GM23248 (cell line): ENCODE measurements around the gene UAP1L1. TPM values are rescaled to one million over a fixed set of nuclear protein-coding genes. Genes with fewer than 3 reads are reported as not detected.
A peak's percentile ranks its signal among the peaks of the same experiment; 100 is the strongest.

Experiments used
- DNase-seq: peaks from one replicate; pipeline ENCODE4 v3.0.0-alpha.2; 2015
- H2AFZ ChIP-seq: fragments of 200-600 bp; sonication (generic); 2 replicates; pipeline ENCODE4 v1.6.1; 2016; ENCODE audit warnings: antibody characterized with exemption
- H3F3A ChIP-seq: fragments of 200-600 bp; sonication (generic); 2 replicates; pipeline ENCODE4 v1.6.1; 2016; ENCODE audit warnings: mild to moderate bottlenecking, antibody characterized with exemption, mixed run types; ENCODE audit not compliant: insufficient read depth
- H3K27ac ChIP-seq: fragments of 200-600 bp; sonication (generic); 2 replicates; pipeline ENCODE4 v1.5.1; 2016; ENCODE audit warnings: mild to moderate bottlenecking
- H3K27me3 ChIP-seq: fragments of 200-600 bp; sonication (generic); replicated peaks from 2 replicates; pipeline ENCODE4 v1.6.1; 2016; ENCODE audit warnings: mild to moderate bottlenecking; ENCODE audit not compliant: insufficient read depth
- H3K36me3 ChIP-seq: fragments of 200-600 bp; sonication (generic); 2 replicates; pipeline ENCODE4 v1.6.1; 2016; ENCODE audit warnings: low read depth, mild to moderate bottlenecking
- H3K4me1 ChIP-seq: fragments of 200-600 bp; sonication (generic); 2 replicates; pipeline ENCODE4 v1.6.1; 2016; ENCODE audit warnings: mild to moderate bottlenecking; ENCODE audit not compliant: insufficient read depth
- H3K4me2 ChIP-seq: fragments of 200-600 bp; sonication (generic); one replicate; pipeline ENCODE4 v1.6.1; 2016; ENCODE audit warnings: mild to moderate bottlenecking; ENCODE audit not compliant: unreplicated experiment
- H3K4me3 ChIP-seq: fragments of 200-600 bp; sonication (generic); 2 replicates; pipeline ENCODE4 v1.5.1; 2016; ENCODE audit warnings: mild to moderate bottlenecking
- H3K79me2 ChIP-seq: fragments of 200-600 bp; sonication (generic); 2 replicates; pipeline ENCODE4 v1.6.1; 2016; ENCODE audit warnings: mild to moderate bottlenecking; ENCODE audit not compliant: insufficient read depth
- H3K9ac ChIP-seq: fragments of 200-600 bp; sonication (generic); 2 replicates; pipeline ENCODE4 v1.6.1; 2016; ENCODE audit warnings: mild to moderate bottlenecking
- H3K9me2 ChIP-seq: fragments of 200-600 bp; sonication (generic); 2 replicates; pipeline ENCODE4 v1.6.1; 2016; ENCODE audit warnings: mixed run types, mild to moderate bottlenecking, moderate library complexity; ENCODE audit not compliant: insufficient read depth
- H3K9me3 ChIP-seq: fragments of 200-600 bp; sonication (generic); one replicate; pipeline ENCODE4 v1.6.1; 2017; ENCODE audit warnings: low read depth
- H4K20me1 ChIP-seq: fragments of 200-600 bp; sonication (generic); 2 replicates; pipeline ENCODE4 v1.6.0; 2016; ENCODE audit not compliant: insufficient read depth
- EZH2 ChIP-seq: fragments of 200-600 bp; sonication (generic); IDR thresholded peaks from 2 replicates; pipeline ENCODE4 v1.6.1; 2018; ENCODE audit warnings: antibody characterized with exemption, mild to moderate bottlenecking; ENCODE audit not compliant: insufficient read depth, poor library complexity, severe bottlenecking
- EZH2phosphoT487 ChIP-seq: fragments of 200-600 bp; sonication (generic); IDR thresholded peaks from 2 replicates; pipeline ENCODE4 v1.6.1; 2018; ENCODE audit warnings: antibody characterized with exemption, moderate library complexity, mild to moderate bottlenecking, low read depth; ENCODE audit not compliant: insufficient read depth
- WGBS, 2 experiments: methylation state at CpG; one replicate each; pipeline ENCODE4 v1.1.6; 2015 to 2017; ENCODE audit warnings: low lambda C conversion rate in 2 of 2, low coverage in 1 of 2; ENCODE audit errors: missing lambda C conversion rate in 2 of 2; 5-methylcytosine and 5-hydroxymethylcytosine counted together
- in situ Hi-C: fragments of 300-500 bp; cut with MboI; formaldehyde crosslinking; loops from 2 replicates; pipeline ENCODE4 v1.15.0; 2020
- polyA plus RNA-seq: library from polyadenylated mRNA; unstranded; fragments of >200 nt; fragmentation: Nextera tagmentation; extraction: Ambion mirVana; gene quantifications from 2 replicates; pipeline ENCODE4 v1.2.1, GENCODE V29; 2016
- total RNA-seq: library from RNA; depleted of rRNA; stranded (reverse); fragments of >200 nt; shearing (Covaris generic); gene quantifications from 2 replicates; pipeline ENCODE4 v1.2.3, GENCODE V29; 2014

UAP1L1 gene
- total and polyA plus RNA-seq, 2 experiments from 2014 or later, result 4.3 to 5.7 TPM

DNA sequence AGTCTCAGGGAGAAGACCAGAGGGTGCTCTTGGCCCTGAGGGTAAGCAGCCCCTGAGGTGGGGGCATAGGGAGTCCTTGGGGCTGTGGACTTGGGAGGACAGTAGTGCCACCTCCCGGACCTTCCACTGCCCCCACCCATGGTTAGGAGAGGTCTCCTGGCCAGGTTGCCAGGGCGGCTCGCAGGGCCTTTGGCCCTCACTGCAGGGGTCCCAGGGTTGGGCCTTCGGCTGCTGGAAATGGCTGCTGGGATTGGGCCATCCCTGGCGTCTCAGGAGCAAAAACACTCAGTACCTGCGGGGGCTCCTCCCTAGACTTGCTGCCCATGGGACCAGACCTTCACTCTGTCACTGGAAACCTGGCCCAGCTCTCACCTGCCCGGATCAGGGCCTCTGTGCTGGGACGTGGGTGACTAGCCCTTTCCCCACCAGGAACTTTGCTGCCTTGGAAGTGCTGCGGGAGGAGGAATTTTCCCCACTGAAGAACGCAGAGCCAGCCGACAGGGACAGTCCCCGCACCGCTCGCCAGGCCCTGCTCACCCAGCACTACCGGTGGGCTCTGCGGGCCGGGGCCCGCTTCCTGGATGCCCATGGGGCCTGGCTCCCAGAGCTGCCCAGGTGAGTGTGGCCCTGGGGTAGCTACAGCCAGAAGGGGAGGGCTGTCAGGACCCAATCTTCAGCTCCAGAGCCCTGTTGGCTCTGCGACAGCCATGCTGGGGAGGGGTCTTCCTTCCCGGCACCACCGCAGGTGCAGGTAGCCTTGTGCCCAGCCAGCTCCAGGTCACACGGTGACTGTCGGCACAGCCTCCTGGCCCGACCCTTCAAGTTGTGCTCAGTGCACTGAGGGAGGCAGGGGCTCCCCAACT lies 3.2 kb downstream of the UAP1L1 start:
- Histone ChIP-seq H3K9ac (no peak overlapping the region), H3K4me1 (peaks cover 23% of the 10 kb centered on the region), H3K9me2 (no peaks in the 10 kb centered on the region), H3K27me3 (no peaks in the 10 kb centered on the region), H3F3A (peaks cover 29% of the 10 kb centered on the region), H3K4me2 (no peak overlapping the region), H3K36me3 (0 out of 2 replicates have a peak, but pooled peaks cover 2% of the 10 kb centered on the region), H3K9me3 (no peaks in the 10 kb centered on the region), H2AFZ (no peak overlapping the region), H3K4me3 (no peak overlapping the region), H4K20me1 (no peaks in the 10 kb centered on the region), H3K27ac (no peak overlapping the region), H3K79me2 (peaks cover 6% of the 10 kb centered on the region; the same call in 1 of the 2 replicates)
- in situ Hi-C loops, result no loop called here
- 95 to 96% methylated on average over 23 of the region's 24 CpGs for WGBS, 2 experiments
- no peak for TF ChIP-seq EZH2phosphoT487
- no peak for TF ChIP-seq EZH2
- DNase-seq, result no peak

DNA sequence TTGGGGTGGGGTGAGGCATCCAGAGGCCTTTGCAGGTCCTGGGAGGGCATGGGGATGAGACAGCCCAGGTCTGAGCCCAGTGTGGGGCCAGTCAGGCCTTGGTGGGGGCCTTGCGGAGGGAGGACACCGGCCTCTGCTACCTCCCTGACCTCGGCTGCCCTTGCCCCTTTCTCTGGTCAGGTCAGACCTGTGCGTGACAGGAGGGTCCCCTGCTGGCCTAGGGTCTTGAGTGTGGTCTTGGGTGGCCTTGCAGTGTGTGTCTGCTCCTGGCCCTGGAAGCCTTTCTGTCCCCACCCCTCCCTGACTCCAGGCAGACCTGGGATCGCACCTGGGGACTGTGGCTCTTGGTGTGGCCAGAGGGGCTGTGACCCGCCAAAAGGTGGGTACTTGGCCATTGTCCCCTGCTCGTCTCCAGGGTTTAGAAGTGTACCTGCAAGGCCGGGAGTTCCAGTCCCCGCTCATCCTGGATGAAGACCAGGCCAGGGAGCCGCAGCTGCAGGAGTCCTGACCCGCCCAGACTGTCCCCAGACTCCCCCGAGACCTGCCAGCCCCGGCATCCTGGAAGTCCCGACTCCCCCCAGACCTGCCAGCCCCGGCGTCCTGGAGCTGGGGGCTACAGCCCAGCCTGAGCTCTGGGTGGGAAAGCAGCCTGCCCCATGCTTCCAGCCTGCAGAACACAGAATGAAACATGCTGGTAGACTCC lies 5.1 kb downstream of the UAP1L1 start:
- H3K27me3 ChIP-seq, result no peaks in the 10 kb centered on the region
- H3K79me2 ChIP-seq, result peaks cover 9% of the 10 kb centered on the region
- H2AFZ ChIP-seq, result no peak overlapping the region
- no peak overlapping the region for H3K9ac ChIP-seq
- H3K4me2 ChIP-seq, result peak overlapping the region; percentile 57
- H3K4me1 ChIP-seq, result peaks cover 26% of the 10 kb centered on the region
- H3K36me3 ChIP-seq, result 0 out of 2 replicates have a peak, but pooled peaks cover 2% of the 10 kb centered on the region
- in situ Hi-C loops, result no loop called here
- no peaks in the 10 kb centered on the region for H3K9me3 ChIP-seq
- WGBS, 2 experiments, result 95% methylated on average over 13 to 16 of the region's 16 CpGs
- no peak for TF ChIP-seq EZH2phosphoT487
- TF ChIP-seq EZH2, result no peak
- no peaks in the 10 kb centered on the region for H3K9me2 ChIP-seq
- H3F3A ChIP-seq, result peaks cover 28% of the 10 kb centered on the region
- H4K20me1 ChIP-seq, result no peaks in the 10 kb centered on the region
- peak overlapping the region; percentile 80; the same call in 1 of the 2 replicates for H3K27ac ChIP-seq
- no peak for DNase-seq
- H3K4me3 ChIP-seq, result no peak overlapping the region

DNA sequence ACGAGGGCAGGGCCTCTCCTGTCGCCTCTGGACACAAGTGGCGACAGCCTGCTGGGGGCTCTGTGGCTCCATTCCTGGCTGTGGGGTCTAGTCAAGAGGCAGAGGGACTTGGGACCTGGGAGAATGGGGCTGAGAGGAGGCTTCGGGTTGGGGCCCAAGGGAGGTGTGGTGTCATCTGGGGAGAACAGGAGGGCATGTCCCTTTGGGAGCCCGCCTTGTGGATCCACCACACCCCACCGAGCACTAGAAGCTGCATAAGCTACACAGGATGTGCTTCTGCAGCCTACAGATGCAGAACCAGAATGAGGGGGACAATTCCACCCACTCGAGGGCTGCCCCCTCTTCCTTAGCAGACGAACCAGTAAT lies 5.6 kb downstream of the UAP1L1 start:
- H4K20me1 ChIP-seq, result no peaks in the 10 kb centered on the region
- 0 out of 2 replicates have a peak overlapping the region, but pooled peaks have one; percentile 21 for H3K9ac ChIP-seq
- no peaks in the 10 kb centered on the region for H3K9me2 ChIP-seq
- H3K36me3 ChIP-seq, result 0 out of 2 replicates have a peak, but pooled peaks cover 2% of the 10 kb centered on the region
- peaks cover 28% of the 10 kb centered on the region for H3F3A ChIP-seq
- no peaks in the 10 kb centered on the region for H3K27me3 ChIP-seq
- WGBS, 2 experiments, result 59 to 65% methylated on average over 7 to 8 of the region's 8 CpGs
- H3K4me1 ChIP-seq, result peaks cover 30% of the 10 kb centered on the region
- no peak overlapping the region for H2AFZ ChIP-seq
- H3K79me2 ChIP-seq, result peaks cover 14% of the 10 kb centered on the region
- H3K27ac ChIP-seq, result peak overlapping the region; percentile 80
- H3K4me2 ChIP-seq, result peak overlapping the region; percentile 57
- in situ Hi-C loops, result no loop called here
- TF ChIP-seq EZH2phosphoT487 (no peak), EZH2 (no peak)
- H3K9me3 ChIP-seq, result no peaks in the 10 kb centered on the region
- DNase-seq, result peak; percentile 5
- no peak overlapping the region for H3K4me3 ChIP-seq

DNA sequence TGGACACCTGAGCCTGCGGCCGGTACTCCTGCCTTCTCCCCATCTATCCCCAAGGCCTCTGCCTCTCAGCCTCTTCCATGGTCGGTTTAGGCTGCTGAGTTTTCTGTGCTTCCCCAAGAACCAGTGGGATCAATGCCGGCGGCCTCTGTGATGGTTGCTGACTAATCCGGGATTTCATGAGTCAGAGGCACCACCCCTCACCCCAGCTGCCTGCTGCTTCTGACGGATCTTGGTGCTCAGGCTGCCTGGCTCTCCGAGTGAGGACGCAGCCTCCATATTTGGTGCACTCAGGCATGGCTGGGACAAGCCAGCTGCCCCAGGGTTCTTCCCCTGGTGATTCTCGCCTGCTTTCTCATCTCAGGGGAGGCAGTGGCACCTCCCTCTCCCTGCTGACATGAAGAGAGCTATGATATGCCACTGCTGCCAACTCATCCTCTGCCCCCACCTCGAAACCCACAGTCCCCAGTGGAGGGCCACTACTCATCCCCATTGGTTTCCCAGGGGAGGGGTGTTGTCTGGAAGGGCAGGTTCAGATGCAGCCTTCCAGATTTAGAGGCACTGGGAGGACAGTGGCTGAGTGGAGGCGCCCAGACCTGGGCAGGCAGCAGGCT lies 6.2 kb downstream of the UAP1L1 start:
- no peaks in the 10 kb centered on the region for H3K27me3 ChIP-seq
- TF ChIP-seq EZH2, result no peak
- TF ChIP-seq EZH2phosphoT487, result no peak
- peaks cover 28% of the 10 kb centered on the region for H3F3A ChIP-seq
- in situ Hi-C loops, result no loop called here
- H3K9me3 ChIP-seq, result no peaks in the 10 kb centered on the region
- peak overlapping the region; percentile 57 for H3K4me2 ChIP-seq
- peaks cover 15% of the 10 kb centered on the region for H3K79me2 ChIP-seq
- no peaks in the 10 kb centered on the region for H3K9me2 ChIP-seq
- 0 out of 2 replicates have a peak overlapping the region, but pooled peaks have one; percentile 6 for H2AFZ ChIP-seq
- DNase-seq, result peak; percentile 98
- no peak overlapping the region for H3K4me3 ChIP-seq
- 9 to 11% methylated on average over 12 of the region's 12 CpGs for WGBS, 2 experiments
- peak overlapping the region; percentile 23; the same call in 1 of the 2 replicates for H3K9ac ChIP-seq
- 0 out of 2 replicates have a peak, but pooled peaks cover 2% of the 10 kb centered on the region for H3K36me3 ChIP-seq
- peak overlapping the region; percentile 80 for H3K27ac ChIP-seq
- H3K4me1 ChIP-seq, result peaks cover 34% of the 10 kb centered on the region
- H4K20me1 ChIP-seq, result no peaks in the 10 kb centered on the region
